Caco-2 (cell line): ENCODE data around the gene TEX35. TPM values are rescaled to one million over a fixed set of nuclear protein-coding genes. Genes with fewer than 3 reads are reported as not detected.
A peak's percentile ranks its signal among the peaks of the same experiment; 100 is the strongest.

Experiments
- BruUV-seq: library from RNA; stranded (reverse); fragments of 400-500 nt; replicated peaks from 2 replicates; lab custom pipeline; 2021; lab: Mats Ljungman, UMichigan
- CTCF ChIA-PET: fragments of 300-600 bp; sonication (Branson Sonifier 250); formaldehyde crosslinking; loops from one replicate; lab custom pipeline; 2022; ENCODE audit warnings: antibody characterized with exemption; lab: Charles Lee
- POLR2A ChIA-PET: fragments of 300-600 bp; sonication (Branson Sonifier 250); formaldehyde crosslinking; loops from one replicate; lab custom pipeline; 2022; ENCODE audit warnings: antibody characterized with exemption; lab: Charles Lee
- DNase-seq, 2 experiments: peaks; one replicate each; pipeline versions ENCODE4 v3.0.0 to v3.0.0-alpha.2; 2020 to 2022
- H3K27me3 ChIP-seq: replicated peaks from 2 replicates; pipeline ENCODE4 v1.6.0; 2011; ENCODE audit warnings: low read length; ENCODE audit not compliant: control insufficient read depth, insufficient read depth
- H3K36me3 ChIP-seq: 2 replicates; pipeline ENCODE4 v1.5.1; 2011; ENCODE audit warnings: low read length; ENCODE audit not compliant: control insufficient read depth, insufficient read depth
- H3K4me1 ChIP-seq: fragments of 250-450 bp; sonication (Bioruptor Pico); 2 replicates; pipeline ENCODE4 v1.5.1; 2020; ENCODE audit warnings: mild to moderate bottlenecking
- H3K4me3 ChIP-seq: 2 replicates; pipeline ENCODE4 v1.5.1; 2011; ENCODE audit warnings: low read depth, mild to moderate bottlenecking, control low read depth, low read length
- H3K9me3 ChIP-seq: fragments of 250-450 bp; sonication (Bioruptor Pico); 2 replicates; pipeline ENCODE4 v1.5.1; 2020; ENCODE audit warnings: mild to moderate bottlenecking, moderate library complexity
- H3K27ac Mint-ChIP-seq: one replicate; pipeline ENCODE4 v1.8.0; 2022; ENCODE audit warnings: mixed read lengths; ENCODE audit not compliant: unreplicated experiment
- H3K27me3 Mint-ChIP-seq: one replicate; pipeline ENCODE4 v1.8.0; 2022; ENCODE audit warnings: mixed read lengths; ENCODE audit not compliant: insufficient read depth, unreplicated experiment
- H3K36me3 Mint-ChIP-seq: one replicate; pipeline ENCODE4 v1.8.0; 2022; ENCODE audit warnings: mild to moderate bottlenecking, mixed read lengths; ENCODE audit not compliant: insufficient read depth, unreplicated experiment
- H3K4me1 Mint-ChIP-seq: one replicate; pipeline ENCODE4 v1.8.0; 2022; ENCODE audit warnings: low read depth, mixed read lengths; ENCODE audit not compliant: unreplicated experiment
- H3K4me3 Mint-ChIP-seq: one replicate; pipeline ENCODE4 v1.8.0; 2022; ENCODE audit warnings: mild to moderate bottlenecking, moderate library complexity, mixed read lengths; ENCODE audit not compliant: unreplicated experiment
- H3K9me3 Mint-ChIP-seq: one replicate; pipeline ENCODE4 v1.8.0; 2022; ENCODE audit warnings: mixed read lengths; ENCODE audit not compliant: unreplicated experiment
- intact Hi-C: fragments of 100-400 bp; cut with micrococcal nuclease; formaldehyde crosslinking; loops from one replicate; pipeline ENCODE4 v1.10.0; 2022; ENCODE audit not compliant: unreplicated experiment
- total RNA-seq: library from RNA; stranded (reverse); gene quantifications from 2 replicates; pipeline ENCODE4 v1.2.3, GENCODE V29; 2022
- TF ChIP-seq, protein P1 (sequence below), 2 experiments: fragments of 200-600 bp in 1 of 2; IDR thresholded peaks; 1 replicate in 1 of 2; 2 replicates in 1 of 2; pipeline versions ENCODE4 v1.5.1 to v1.8.0; 2011 to 2022; ENCODE audit warnings: antibody characterized with exemption in 1 of 2, control low read depth in 1 of 2, inconsistent platforms in 1 of 2, low read depth in 1 of 2, low read length in 1 of 2, mild to moderate bottlenecking in 1 of 2, moderate library complexity in 1 of 2; ENCODE audit not compliant: insufficient read depth in 1 of 2, severe bottlenecking in 1 of 2, unreplicated experiment in 1 of 2

TEX35 gene
- total RNA-seq, 1 experiment from 2014 or later = not detected

DNA sequence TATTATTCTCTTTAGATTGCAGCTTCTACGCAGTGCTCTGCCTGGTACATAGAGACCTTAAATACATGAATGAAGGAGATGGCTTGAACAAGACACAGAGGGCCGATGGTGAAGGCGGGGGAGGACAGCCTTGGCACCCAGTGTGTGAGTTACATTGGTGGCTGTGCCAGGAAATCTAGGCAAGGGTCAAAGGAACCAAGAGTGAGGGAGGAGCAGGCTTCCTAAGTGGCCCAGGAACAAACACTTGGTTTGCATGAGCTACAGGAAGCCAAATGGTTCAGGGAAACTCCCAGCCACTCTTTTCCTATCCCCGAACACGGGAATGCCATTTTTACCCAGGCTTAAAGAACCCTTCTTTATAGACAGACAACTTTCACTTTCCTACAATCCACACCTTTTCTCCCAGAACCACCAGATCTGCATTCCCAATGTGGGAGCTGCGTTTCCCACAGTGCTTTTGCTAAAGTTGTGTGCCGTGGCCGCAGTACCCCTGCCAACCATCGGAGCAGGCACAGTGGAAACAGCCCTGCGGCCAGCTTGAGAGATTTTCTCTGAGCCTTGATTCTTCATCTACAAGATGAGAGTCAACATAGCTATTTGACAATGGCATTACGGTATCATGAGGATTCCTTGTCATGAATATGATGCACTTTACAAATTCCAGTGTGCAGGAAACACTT lies 12.7 kb upstream of the TEX35 start:
- H3K27me3 ChIP-seq = no peaks in the 10 kb centered on the region
- BruUV-seq = no TSS peak
- Mint-ChIP-seq H3K27ac (no peak overlapping the region), H3K4me3 (no peak overlapping the region), H3K4me1 (no peaks in the 10 kb centered on the region), H3K36me3 (no peaks in the 10 kb centered on the region), H3K9me3 (no peaks in the 10 kb centered on the region), H3K27me3 (no peaks in the 10 kb centered on the region)
- no peaks in the 10 kb centered on the region for H3K4me1 ChIP-seq
- no peaks in the 10 kb centered on the region for H3K36me3 ChIP-seq
- TF ChIP-seq, protein P1, sequence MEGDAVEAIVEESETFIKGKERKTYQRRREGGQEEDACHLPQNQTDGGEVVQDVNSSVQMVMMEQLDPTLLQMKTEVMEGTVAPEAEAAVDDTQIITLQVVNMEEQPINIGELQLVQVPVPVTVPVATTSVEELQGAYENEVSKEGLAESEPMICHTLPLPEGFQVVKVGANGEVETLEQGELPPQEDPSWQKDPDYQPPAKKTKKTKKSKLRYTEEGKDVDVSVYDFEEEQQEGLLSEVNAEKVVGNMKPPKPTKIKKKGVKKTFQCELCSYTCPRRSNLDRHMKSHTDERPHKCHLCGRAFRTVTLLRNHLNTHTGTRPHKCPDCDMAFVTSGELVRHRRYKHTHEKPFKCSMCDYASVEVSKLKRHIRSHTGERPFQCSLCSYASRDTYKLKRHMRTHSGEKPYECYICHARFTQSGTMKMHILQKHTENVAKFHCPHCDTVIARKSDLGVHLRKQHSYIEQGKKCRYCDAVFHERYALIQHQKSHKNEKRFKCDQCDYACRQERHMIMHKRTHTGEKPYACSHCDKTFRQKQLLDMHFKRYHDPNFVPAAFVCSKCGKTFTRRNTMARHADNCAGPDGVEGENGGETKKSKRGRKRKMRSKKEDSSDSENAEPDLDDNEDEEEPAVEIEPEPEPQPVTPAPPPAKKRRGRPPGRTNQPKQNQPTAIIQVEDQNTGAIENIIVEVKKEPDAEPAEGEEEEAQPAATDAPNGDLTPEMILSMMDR (IDR thresholded peaks at IDR 0.05; ENCODE audit: insufficient read depth in 1 of 2, low read depth in 1 of 2, low read length in 1 of 2, severe bottlenecking in 1 of 2, unreplicated experiment in 1 of 2) = peak; percentile 24 to 42
- peak in 1 of 2 experiments; percentile 35 for DNase-seq
- no peaks in the 10 kb centered on the region for H3K9me3 ChIP-seq
- ChIA-PET CTCF (interaction anchor here (0.7 to 3.1 kb wide), 6 partner anchors 28 to 200 kb away, joined by 3 to 20 read pairs (median 3); no protein-coding TSS in a partner anchor), POLR2A (interaction anchor here (0.6 kb wide), 1 partner anchor 224 kb away, joined by 9 read pairs; no protein-coding TSS in a partner anchor)
- no peak overlapping the region for H3K4me3 ChIP-seq
- intact Hi-C loops = loop anchor here (2.0 to 10.0 kb wide), 4 partner anchors 29 to 545 kb away; no protein-coding TSS in a partner anchor

DNA sequence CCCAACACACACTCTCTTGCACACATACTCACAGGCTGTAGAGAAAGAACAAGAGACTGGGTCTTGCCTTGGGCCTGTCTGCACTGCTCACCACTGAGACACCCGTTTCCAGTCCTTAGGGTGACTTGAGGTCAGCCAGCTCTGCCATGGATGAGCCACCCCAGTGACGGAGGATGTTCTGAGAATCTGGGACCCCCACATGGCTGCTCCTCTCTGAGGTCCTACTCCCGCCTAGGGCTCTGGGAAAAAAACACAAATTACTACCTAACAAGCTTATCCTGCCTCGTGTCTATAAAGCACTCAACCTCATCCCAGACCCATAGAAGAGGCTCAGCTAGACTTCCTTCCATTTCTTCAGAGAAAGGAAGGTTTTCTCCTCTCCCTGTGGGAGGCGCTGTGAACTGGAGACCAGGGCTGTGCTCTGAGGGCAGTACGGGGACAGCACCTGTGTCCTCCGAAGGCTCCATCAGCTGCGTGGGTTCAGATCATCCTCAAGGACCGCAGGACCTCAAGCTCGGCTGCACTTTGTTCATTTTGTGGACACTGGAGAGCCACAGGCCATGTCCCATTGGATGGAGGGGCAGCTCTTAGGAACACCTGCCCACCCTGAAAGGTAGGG lies 11.9 kb upstream of the TEX35 start:
- no peak for DNase-seq
- no peaks in the 10 kb centered on the region for H3K36me3 Mint-ChIP-seq

More for the DNA sequence above, 11.9 kb upstream of the TEX35 start:
- TF ChIP-seq, protein P1 (IDR thresholded peaks at IDR 0.05; ENCODE audit: insufficient read depth in 1 of 2, low read depth in 1 of 2, low read length in 1 of 2, severe bottlenecking in 1 of 2, unreplicated experiment in 1 of 2) = no peak
- no peaks in the 10 kb centered on the region for H3K9me3 Mint-ChIP-seq
- Histone ChIP-seq H3K4me3 (no peak overlapping the region), H3K36me3 (no peaks in the 10 kb centered on the region), H3K27me3 (no peaks in the 10 kb centered on the region), H3K4me1 (peaks cover under 1% of the 10 kb centered on the region; the same call in 1 of the 2 replicates), H3K9me3 (no peaks in the 10 kb centered on the region)
- CTCF ChIA-PET = interaction anchor here (0.6 to 3.1 kb wide), 9 partner anchors 26 to 448 kb away, joined by 3 to 20 read pairs (median 3); no protein-coding TSS in a partner anchor
- H3K4me3 Mint-ChIP-seq = no peak overlapping the region
- intact Hi-C loops = loop anchor here (2.0 to 10.0 kb wide), 4 partner anchors 30 to 546 kb away; no protein-coding TSS in a partner anchor
- no peak overlapping the region for H3K27ac Mint-ChIP-seq
- POLR2A ChIA-PET = interaction anchor here (0.6 kb wide), 1 partner anchor 224 kb away, joined by 9 read pairs; no protein-coding TSS in a partner anchor
- H3K4me1 Mint-ChIP-seq = peaks cover 1% of the 10 kb centered on the region
- no peaks in the 10 kb centered on the region for H3K27me3 Mint-ChIP-seq
- no TSS peak for BruUV-seq
